K562 treated with DMSO at 1 percent for 24 hours (cell line): ENCODE results near the gene STAP2. TPM values are rescaled to one million over a fixed set of nuclear protein-coding genes. Genes with fewer than 3 reads are reported as not detected.

Source experiments
- total RNA-seq: library from RNA; unstranded; fragments of 300-600 nt; gene quantifications from 2 replicates; pipeline ENCODE4 v1.2.3, GENCODE V29; 2022; ENCODE audit warnings: low read depth; ENCODE audit not compliant: insufficient read depth

STAP2 gene
- total RNA-seq, result 1.0 and 2.4 TPM in 2 replicates

GRCh38 chr19:4338441-4339355, at the start of gene STAP2:
STAP2 (minus strand) TSS chr19:4338827; CDS start chr19:4338753, 74 bp downstream.

DNA sequence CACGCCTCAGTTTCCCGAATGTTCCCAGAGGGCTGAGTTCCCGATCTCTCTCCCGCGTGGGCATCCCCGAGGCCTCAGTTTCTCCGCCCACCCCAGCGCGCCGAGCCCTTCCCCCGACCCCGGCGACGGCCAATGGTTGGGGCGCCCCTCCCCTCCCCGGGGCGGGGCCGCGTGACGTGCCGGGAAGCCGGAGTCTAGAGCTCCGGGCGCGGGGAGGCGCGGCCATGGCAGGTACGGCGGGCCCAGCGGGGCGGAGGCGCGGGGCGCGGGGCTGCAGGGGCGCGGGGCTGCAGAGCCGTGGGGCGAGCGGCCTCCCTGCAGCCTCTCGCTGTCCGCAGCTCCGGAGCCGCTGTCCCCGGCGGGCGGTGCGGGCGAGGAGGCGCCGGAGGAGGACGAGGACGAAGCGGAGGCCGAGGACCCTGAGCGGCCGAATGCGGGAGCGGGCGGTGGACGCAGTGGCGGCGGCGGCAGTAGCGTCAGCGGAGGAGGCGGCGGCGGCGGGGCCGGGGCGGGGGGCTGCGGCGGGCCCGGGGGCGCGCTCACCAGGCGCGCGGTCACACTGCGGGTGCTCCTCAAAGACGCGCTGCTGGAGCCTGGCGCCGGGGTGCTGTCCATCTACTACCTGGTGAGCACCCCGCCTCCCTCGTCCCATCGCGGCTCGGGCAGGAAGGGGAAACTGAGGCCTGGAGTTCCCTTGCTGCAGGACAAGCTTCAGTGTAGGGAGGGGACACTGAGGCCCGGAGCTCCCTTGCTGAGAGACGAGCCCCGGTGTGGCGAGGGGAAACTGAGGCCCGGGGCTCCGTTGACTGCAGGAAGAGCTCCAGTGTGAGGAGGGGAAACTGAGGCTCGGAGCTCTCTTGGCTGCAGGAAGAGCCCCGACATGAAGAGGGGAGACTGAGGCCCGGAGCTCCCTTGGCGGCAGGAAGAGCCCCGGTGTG, 5.0 kb upstream of the STAP2 start, which contains the start of gene MPND:
TSS of gene MPND (plus strand) at position 193 of the 938 bp plus-strand sequence. CDS start at position 225, 32 bp downstream.

DNA sequence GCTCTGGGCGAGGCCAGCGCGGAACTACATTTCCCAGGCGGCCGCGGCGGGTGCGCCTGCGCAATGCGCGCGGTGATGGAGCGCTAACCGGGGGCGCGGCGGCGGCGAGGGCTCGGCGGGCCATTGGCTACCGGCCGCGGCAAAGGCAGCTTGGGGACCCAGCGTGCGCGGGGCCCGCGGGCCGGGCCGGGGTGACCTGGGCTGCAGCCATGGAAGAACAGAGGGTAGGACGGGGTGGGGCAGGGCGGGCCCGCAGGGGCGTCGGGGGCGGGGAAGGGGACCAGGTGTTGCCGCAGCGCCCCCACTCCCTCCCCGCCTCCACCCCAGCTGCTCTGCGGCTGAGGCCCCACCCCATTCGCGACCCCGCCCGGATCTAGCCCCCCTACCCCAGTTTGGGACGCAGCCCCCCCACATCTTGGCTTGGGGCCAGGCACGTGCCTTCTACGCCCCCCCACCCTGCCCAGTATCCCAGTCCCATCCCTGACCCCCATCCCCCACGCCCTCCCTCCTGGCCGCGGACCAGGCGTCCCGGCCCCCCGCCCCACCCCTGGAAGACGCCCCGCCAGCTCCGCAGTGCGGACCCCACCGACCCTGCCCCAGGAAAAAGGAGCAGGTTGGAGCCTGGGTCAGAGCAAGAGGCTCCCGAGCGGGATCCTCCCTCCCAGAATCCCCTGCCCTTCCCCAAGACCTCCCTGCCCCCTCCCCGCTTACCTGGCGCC, 33.9 kb downstream of the STAP2 start, which contains the start of gene FSD1:
TSS of gene FSD1 (plus strand) at position 61 of the 719 bp plus-strand sequence. CDS start at position 210, 149 bp downstream.

GRCh38 chr19:4302243-4302640, 36.4 kb downstream of the STAP2 start, which contains the start of gene TMIGD2:
TMIGD2 (minus strand) TSS chr19:4302389; CDS start chr19:4302385, 4 bp downstream.

GRCh38 chr19:4278419-4279266, 60.0 kb downstream of the STAP2 start, which contains the start of gene SHD:
SHD (plus strand) TSS chr19:4279266; CDS start chr19:4280064, 798 bp downstream.

Other genes starting within 250 kb of the STAP2 start
- 343 and 376 TPM in 2 replicates for gene MAP2K2, start 214.7 kb downstream of the STAP2 start, total RNA-seq
- gene CREB3L3, start 185.2 kb downstream of the STAP2 start, total RNA-seq, result 0.31 TPM in 1 of 2 replicates, not detected in the other
- gene SIRT6, start 156.3 kb downstream of the STAP2 start, total RNA-seq, result 51.7 and 55.7 TPM in 2 replicates
- gene ANKRD24, start 156.1 kb downstream of the STAP2 start, total RNA-seq, result 0.54 and 1.0 TPM in 2 replicates
- 5.8 and 9.7 TPM in 2 replicates for gene EBI3, start 109.3 kb downstream of the STAP2 start, total RNA-seq
- gene YJU2, start 91.7 kb downstream of the STAP2 start, total RNA-seq, result 32.8 and 33.7 TPM in 2 replicates
- 2.9 and 7.2 TPM in 2 replicates for gene SHD, start 59.6 kb downstream of the STAP2 start, total RNA-seq
- not detected in 2 replicates for gene TMIGD2, start 36.4 kb downstream of the STAP2 start, total RNA-seq
- 0.96 and 1.2 TPM in 2 replicates for gene FSD1, start 34.2 kb downstream of the STAP2 start, total RNA-seq
- gene MPND, start 4.7 kb upstream of the STAP2 start, total RNA-seq, result 17.5 and 22.6 TPM in 2 replicates
- 116 and 119 TPM in 2 replicates for gene SH3GL1, start 61.7 kb upstream of the STAP2 start, total RNA-seq
- gene CHAF1A, start 63.8 kb upstream of the STAP2 start, total RNA-seq, result 84.5 and 88.7 TPM in 2 replicates
- 154 and 174 TPM in 2 replicates for gene UBXN6, start 119.0 kb upstream of the STAP2 start, total RNA-seq
- gene HDGFL2, start 133.5 kb upstream of the STAP2 start, total RNA-seq, result 68.5 and 73.0 TPM in 2 replicates
- 0.09 and 0.36 TPM in 2 replicates for gene PLIN4, start 179.7 kb upstream of the STAP2 start, total RNA-seq
- 2.2 TPM in 1 of 2 replicates, not detected in the other for gene PLIN5, start 196.4 kb upstream of the STAP2 start, total RNA-seq
- gene LRG1, start 201.2 kb upstream of the STAP2 start, total RNA-seq, result 29.8 and 29.9 TPM in 2 replicates
- gene SEMA6B, start 220.9 kb upstream of the STAP2 start, total RNA-seq, result 4.2 and 5.0 TPM in 2 replicates